Small intestine (tissue), 7 donors: ENCODE measurements around the gene CDC45. TPM values are rescaled to one million over a fixed set of nuclear protein-coding genes. Genes with fewer than 3 reads are reported as not detected.

Experiments used
- DNase-seq, 2 donors: peaks; one replicate each; pipeline versions ENCODE4 v3.0.0 to v3.0.0-alpha.2; 2013
- FAIRE-seq: peaks from 2 replicates; lab custom pipeline; 2012; peaks lifted over from hg19 to GRCh38; lab: Jason Lieb, UNC
- H3K27ac ChIP-seq, 3 donors: one replicate each; pipeline ENCODE4 v1.5.1; 2013; ENCODE audit warnings: low read length in 2 of 3, mild to moderate bottlenecking in 2 of 3, control low read depth in 1 of 3, inconsistent platforms in 1 of 3, low read depth in 1 of 3, moderate library complexity in 1 of 3
- H3K27me3 ChIP-seq, 3 donors: one replicate each; pipeline ENCODE4 v1.6.1; 2013; ENCODE audit warnings: low read length in 3 of 3, inconsistent platforms in 1 of 3; ENCODE audit not compliant: control insufficient read depth in 3 of 3, insufficient read depth in 3 of 3
- H3K36me3 ChIP-seq, 3 donors: one replicate each; pipeline ENCODE4 v1.6.1; 2013; ENCODE audit warnings: low read length in 3 of 3, inconsistent platforms in 1 of 3, low read depth in 1 of 3, mild to moderate bottlenecking in 1 of 3, moderate library complexity in 1 of 3; ENCODE audit not compliant: control insufficient read depth in 3 of 3, insufficient read depth in 2 of 3
- H3K4me1 ChIP-seq, 3 donors: one replicate each; pipeline ENCODE4 v1.6.1; 2013; ENCODE audit warnings: low read length in 2 of 3, inconsistent platforms in 1 of 3, low read depth in 1 of 3, mild to moderate bottlenecking in 1 of 3, moderate library complexity in 1 of 3; ENCODE audit not compliant: control insufficient read depth in 3 of 3, insufficient read depth in 2 of 3
- H3K4me3 ChIP-seq, 3 donors: one replicate each; pipeline ENCODE4 v1.5.1; 2013; ENCODE audit warnings: low read length in 3 of 3, control low read depth in 1 of 3, inconsistent platforms in 1 of 3, low read depth in 1 of 3, mild to moderate bottlenecking in 1 of 3, moderate library complexity in 1 of 3
- H3K9me3 ChIP-seq, 2 donors: one replicate each; pipeline ENCODE4 v1.6.1; 2013; ENCODE audit warnings: low read depth in 1 of 2, low read length in 1 of 2; ENCODE audit not compliant: control insufficient read depth in 2 of 2, insufficient read depth in 1 of 2
- WGBS, 3 donors: extraction: QIAGEN DNeasy Blood & Tissue Kit; methylation state at CpG; one replicate each; pipeline ENCODE4 v1.1.7; 2013; 5-methylcytosine and 5-hydroxymethylcytosine counted together
- polyA plus RNA-seq, 4 donors: library from polyadenylated mRNA; stranded (reverse) in 3 of 4; unstranded in 1 of 4; fragments of 200-250 nt in 3 of 4; fragments of 120-200 nt in 1 of 4; gene quantifications; one replicate each; pipeline versions ENCODE4 v1.2.1 to v1.2.3, GENCODE V29; 2013
- donor health status: healthy with polysubstance abuse.
- donor health status: control.
- donor health status: control.
- donor health status: Bipolar disorder and iron deficiency.
- donor health status: healthy.

CDC45 gene
- polyA plus RNA-seq, 4 donors: 2.2 to 13.8 (median 5.6) TPM

- DNase-seq (no peak), FAIRE-seq (no peak)
- no peaks in the 10 kb centered on the region for H3K27me3 ChIP-seq
- 96 to 100% (median 99%) methylated on average over 5 of the region's 5 CpGs for WGBS, 3 donors
- H3K9me3 ChIP-seq: no peaks in the 10 kb centered on the region
- no peak overlapping the region for H3K27ac ChIP-seq
- peaks cover 20 to 60% (median 26%) of the 10 kb centered on the region in 3 donors for H3K36me3 ChIP-seq
- no peak overlapping the region for H3K4me3 ChIP-seq
- peaks cover 0 to 5% (median 0%) of the 10 kb centered on the region in 3 donors for H3K4me1 ChIP-seq
These were observed 26.0 kb upstream of the CDC45 start for GRCh38 chr22:19453718-19454117.

- Histone ChIP-seq H3K4me3 (no peak overlapping the region), H3K4me1 (peaks cover 0 to under 1% (median 0%) of the 10 kb centered on the region in 3 donors), H3K36me3 (peaks cover 20 to 58% (median 26%) of the 10 kb centered on the region in 3 donors), H3K9me3 (no peaks in the 10 kb centered on the region), H3K27ac (no peak overlapping the region), H3K27me3 (no peaks in the 10 kb centered on the region)
- 76 to 81% (median 79%) methylated on average over 6 of the region's 6 CpGs for WGBS, 3 donors
- FAIRE-seq (no peak), DNase-seq (no peak)
These were observed 25.6 kb upstream of the CDC45 start for GRCh38 chr22:19454156-19454555.

GRCh38 chr22:19455033-19455432 lies 24.7 kb upstream of the CDC45 start:
- Histone ChIP-seq H3K27me3 (no peaks in the 10 kb centered on the region), H3K9me3 (no peaks in the 10 kb centered on the region), H3K4me3 (no peak overlapping the region), H3K27ac (no peak overlapping the region), H3K4me1 (no peaks in the 10 kb centered on the region), H3K36me3 (peaks cover 20 to 59% (median 26%) of the 10 kb centered on the region in 3 donors)
- FAIRE-seq (no peak), DNase-seq (no peak)
- WGBS, 3 donors: 95 to 100% (median 98%) methylated on average over 2 of the region's 2 CpGs

GRCh38 chr22:19455585-19456370 lies 23.9 kb upstream of the CDC45 start:
- Histone ChIP-seq H3K4me3 (no peak overlapping the region), H3K27ac (no peak overlapping the region), H3K4me1 (no peaks in the 10 kb centered on the region), H3K36me3 (peaks cover 20 to 64% (median 26%) of the 10 kb centered on the region in 3 donors), H3K27me3 (no peaks in the 10 kb centered on the region), H3K9me3 (no peaks in the 10 kb centered on the region)
- WGBS, 3 donors: 66 to 86% (median 68%) methylated on average over 4 of the region's 4 CpGs
- no peak for FAIRE-seq
- DNase-seq: no peak

DNA sequence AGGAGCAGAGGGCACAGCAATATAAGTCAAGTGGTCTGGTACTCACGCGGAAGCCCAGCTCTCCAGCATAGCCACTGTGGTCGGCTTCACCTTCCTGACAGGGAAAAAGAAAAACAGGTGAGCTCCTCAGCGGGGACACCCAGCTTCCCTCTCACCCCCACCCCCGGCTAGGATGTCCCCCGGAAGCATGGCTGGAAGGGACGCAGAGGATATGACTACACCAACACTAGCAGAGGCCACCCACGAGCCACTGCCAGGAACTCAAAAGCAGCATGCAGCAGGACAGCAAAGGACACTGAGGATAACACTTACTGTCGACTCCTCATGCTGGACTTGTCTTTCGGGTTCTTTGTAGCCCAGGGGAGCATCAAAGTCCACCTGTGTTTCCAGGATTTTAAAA lies 23.2 kb upstream of the CDC45 start:
- no peaks in the 10 kb centered on the region for H3K9me3 ChIP-seq
- WGBS, 3 donors: 96 to 97% (median 96%) methylated on average over 10 of the region's 10 CpGs
- H3K4me1 ChIP-seq: no peaks in the 10 kb centered on the region
- H3K27ac ChIP-seq: no peak overlapping the region
- FAIRE-seq (no peak), DNase-seq (no peak)
- peaks cover 20 to 65% (median 24%) of the 10 kb centered on the region in 3 donors for H3K36me3 ChIP-seq
- H3K4me3 ChIP-seq: no peak overlapping the region
- H3K27me3 ChIP-seq: no peaks in the 10 kb centered on the region

GRCh38 chr22:19457828-19458428 lies 21.8 kb upstream of the CDC45 start:
- Histone ChIP-seq H3K4me1 (no peaks in the 10 kb centered on the region), H3K9me3 (no peaks in the 10 kb centered on the region), H3K27ac (no peak overlapping the region), H3K4me3 (no peak overlapping the region), H3K36me3 (peaks cover 11 to 61% (median 21%) of the 10 kb centered on the region in 3 donors), H3K27me3 (no peaks in the 10 kb centered on the region)
- DNase-seq: no peak
- no peak for FAIRE-seq
- WGBS, 3 donors: 95% methylated on average over 8 of the region's 8 CpGs

GRCh38 chr22:19460036-19460435 lies 19.7 kb upstream of the CDC45 start:
- no peaks in the 10 kb centered on the region for H3K4me1 ChIP-seq
- H3K4me3 ChIP-seq: no peak overlapping the region
- H3K36me3 ChIP-seq: peaks cover 9 to 52% (median 19%) of the 10 kb centered on the region in 3 donors
- WGBS, 3 donors: 60 to 79% (median 66%) methylated on average over 2 of the region's 2 CpGs
- no peak for FAIRE-seq
- H3K27ac ChIP-seq: no peak overlapping the region
- no peaks in the 10 kb centered on the region for H3K27me3 ChIP-seq
- H3K9me3 ChIP-seq: no peaks in the 10 kb centered on the region
- DNase-seq: no peak

- 94 to 100% (median 97%) methylated on average over 1 of the region's 1 CpG for WGBS, 3 donors
- no peak for DNase-seq
- no peak overlapping the region for H3K4me3 ChIP-seq
- no peaks in the 10 kb centered on the region for H3K27me3 ChIP-seq
- no peak for FAIRE-seq
- H3K36me3 ChIP-seq: peaks cover 10 to 46% (median 17%) of the 10 kb centered on the region in 3 donors
- H3K27ac ChIP-seq: no peak overlapping the region
- H3K4me1 ChIP-seq: no peaks in the 10 kb centered on the region
- H3K9me3 ChIP-seq: no peaks in the 10 kb centered on the region
These were observed 18.2 kb upstream of the CDC45 start for GRCh38 chr22:19461506-19461905.
